Loucy (cell line): ENCODE measurements around the gene SERBP1.

Experiments
- H2AFZ ChIP-seq: fragments of 200-600 bp; sonication (generic); 2 replicates; pipeline ENCODE4 v1.6.0; 2016; ENCODE audit warnings: antibody characterized with exemption, mild to moderate bottlenecking, low read length, moderate library complexity
- H3F3A ChIP-seq: fragments of 200-600 bp; 2 replicates; pipeline ENCODE4 v1.6.0; 2016; ENCODE audit warnings: antibody characterized with exemption, low read depth, mild to moderate bottlenecking
- H3K27me3 ChIP-seq: fragments of 200-600 bp; sonication (generic); 2 replicates; pipeline ENCODE4 v1.6.1; 2014; ENCODE audit warnings: low read length, mild to moderate bottlenecking; ENCODE audit not compliant: insufficient read depth, poor library complexity, severe bottlenecking
- H3K36me3 ChIP-seq: fragments of 200-600 bp; sonication (generic); 2 replicates; pipeline ENCODE4 v1.6.1; 2016; ENCODE audit warnings: low read length; ENCODE audit not compliant: insufficient read depth
- H3K4me1 ChIP-seq: fragments of 200-600 bp; sonication (generic); 2 replicates; pipeline ENCODE4 v1.5.1; 2014; ENCODE audit warnings: low read length, mild to moderate bottlenecking; ENCODE audit not compliant: insufficient read depth, poor library complexity, severe bottlenecking
- H3K4me2 ChIP-seq: fragments of 200-600 bp; sonication (generic); 2 replicates; pipeline ENCODE4 v1.6.0; 2014; ENCODE audit warnings: antibody characterized with exemption, low read length, low read depth, mild to moderate bottlenecking; ENCODE audit not compliant: poor library complexity, severe bottlenecking
- H3K4me3 ChIP-seq: fragments of 200-600 bp; sonication (generic); 2 replicates; pipeline ENCODE4 v1.5.1; 2014; ENCODE audit warnings: low read length, mild to moderate bottlenecking, mixed read lengths; ENCODE audit not compliant: poor library complexity, severe bottlenecking
- H3K79me2 ChIP-seq: fragments of 200-600 bp; sonication (generic); 2 replicates; pipeline ENCODE4 v1.6.1; 2014; ENCODE audit warnings: low read length; ENCODE audit not compliant: insufficient read depth
- H3K9ac ChIP-seq: fragments of 200-600 bp; sonication (generic); 2 replicates; pipeline ENCODE4 v1.6.0; 2014; ENCODE audit warnings: mild to moderate bottlenecking, low read depth, low read length, moderate library complexity; ENCODE audit not compliant: poor library complexity, severe bottlenecking
- H3K9me2 ChIP-seq: fragments of 200-600 bp; sonication (generic); replicated peaks from 2 replicates; pipeline ENCODE4 v1.6.1; 2016; ENCODE audit warnings: low read depth, low read length, mixed read lengths
- H3K9me3 ChIP-seq: fragments of 200-600 bp; sonication (generic); 2 replicates; pipeline ENCODE4 v1.6.1; 2014; ENCODE audit warnings: mild to moderate bottlenecking, antibody characterized with exemption, low read length, low read depth; ENCODE audit not compliant: insufficient read depth
- H4K20me1 ChIP-seq: fragments of 200-600 bp; sonication (generic); 2 replicates; pipeline ENCODE4 v1.6.0; 2014; ENCODE audit warnings: antibody characterized with exemption, low read length, mild to moderate bottlenecking; ENCODE audit not compliant: insufficient read depth, poor library complexity, severe bottlenecking
- EZH2phosphoT487 ChIP-seq: fragments of 200-600 bp; IDR thresholded peaks from 2 replicates; pipeline ENCODE4 v1.6.1; 2018; ENCODE audit warnings: antibody characterized with exemption, mild to moderate bottlenecking, moderate library complexity, borderline replicate concordance
- TF ChIP-seq, protein P1 (sequence below): fragments of 200-600 bp; sonication (generic); conservative IDR thresholded peaks from 2 replicates; pipeline ENCODE4 v1.5.1; 2014; ENCODE audit warnings: mild to moderate bottlenecking, antibody characterized with exemption, low read length

SERBP1 gene

DNA sequence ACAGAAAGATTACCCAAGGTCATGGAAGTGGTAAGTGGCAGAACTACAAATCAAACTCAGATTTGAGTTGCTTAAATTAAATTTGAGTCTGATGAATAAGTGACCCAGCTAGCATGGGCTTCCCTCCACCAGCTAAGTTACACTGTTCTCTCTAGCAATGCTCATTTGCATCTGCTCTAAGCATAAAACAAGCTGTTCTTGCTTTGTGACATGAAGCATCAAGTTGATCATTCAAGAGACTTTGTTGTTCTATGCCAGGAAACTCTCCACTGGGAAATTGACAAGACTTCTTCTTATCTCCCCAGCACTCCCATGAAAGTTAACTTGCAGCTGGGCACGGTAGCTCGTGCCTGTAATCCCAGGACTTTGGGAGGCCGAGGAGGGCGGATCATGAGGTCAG lies 49.0 kb downstream of the SERBP1 start:
- no peak overlapping the region for H3K9ac ChIP-seq
- no peak overlapping the region for H3K4me3 ChIP-seq
- peaks cover 13% of the 10 kb centered on the region; the same call in 1 of the 2 replicates for H3K9me3 ChIP-seq
- no peaks in the 10 kb centered on the region for H3K9me2 ChIP-seq
- no peak for TF ChIP-seq EZH2phosphoT487
- TF ChIP-seq, protein P1, sequence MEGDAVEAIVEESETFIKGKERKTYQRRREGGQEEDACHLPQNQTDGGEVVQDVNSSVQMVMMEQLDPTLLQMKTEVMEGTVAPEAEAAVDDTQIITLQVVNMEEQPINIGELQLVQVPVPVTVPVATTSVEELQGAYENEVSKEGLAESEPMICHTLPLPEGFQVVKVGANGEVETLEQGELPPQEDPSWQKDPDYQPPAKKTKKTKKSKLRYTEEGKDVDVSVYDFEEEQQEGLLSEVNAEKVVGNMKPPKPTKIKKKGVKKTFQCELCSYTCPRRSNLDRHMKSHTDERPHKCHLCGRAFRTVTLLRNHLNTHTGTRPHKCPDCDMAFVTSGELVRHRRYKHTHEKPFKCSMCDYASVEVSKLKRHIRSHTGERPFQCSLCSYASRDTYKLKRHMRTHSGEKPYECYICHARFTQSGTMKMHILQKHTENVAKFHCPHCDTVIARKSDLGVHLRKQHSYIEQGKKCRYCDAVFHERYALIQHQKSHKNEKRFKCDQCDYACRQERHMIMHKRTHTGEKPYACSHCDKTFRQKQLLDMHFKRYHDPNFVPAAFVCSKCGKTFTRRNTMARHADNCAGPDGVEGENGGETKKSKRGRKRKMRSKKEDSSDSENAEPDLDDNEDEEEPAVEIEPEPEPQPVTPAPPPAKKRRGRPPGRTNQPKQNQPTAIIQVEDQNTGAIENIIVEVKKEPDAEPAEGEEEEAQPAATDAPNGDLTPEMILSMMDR = no peak
- no peaks in the 10 kb centered on the region for H3K79me2 ChIP-seq
- H3K4me1 ChIP-seq = peaks cover 13% of the 10 kb centered on the region
- H3F3A ChIP-seq = no peaks in the 10 kb centered on the region
- H3K27me3 ChIP-seq = no peaks in the 10 kb centered on the region
- no peaks in the 10 kb centered on the region for H3K36me3 ChIP-seq
- no peak overlapping the region for H3K4me2 ChIP-seq
- no peaks in the 10 kb centered on the region for H4K20me1 ChIP-seq
- no peak overlapping the region for H2AFZ ChIP-seq

DNA sequence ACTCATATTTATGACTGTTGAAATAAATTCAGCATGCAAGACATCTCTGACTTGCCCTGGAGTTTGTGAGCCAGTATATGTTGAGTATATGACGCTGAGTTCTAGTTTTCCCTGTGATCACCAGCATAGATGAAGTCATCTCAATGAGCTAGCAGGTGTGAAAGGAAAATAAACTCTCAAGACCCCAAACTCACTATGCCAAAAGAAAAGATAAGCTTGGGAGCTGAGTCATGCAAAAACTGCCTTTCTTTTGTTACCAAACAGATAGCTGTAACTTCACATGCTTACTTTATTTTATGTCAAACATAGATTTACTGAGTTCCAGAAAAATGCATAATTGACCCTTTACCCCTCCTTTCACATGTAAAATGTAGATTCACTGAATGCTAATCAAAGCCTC lies 52.9 kb downstream of the SERBP1 start:
- Histone ChIP-seq H3K9me2 (no peaks in the 10 kb centered on the region), H3F3A (no peaks in the 10 kb centered on the region), H3K36me3 (no peaks in the 10 kb centered on the region), H3K4me3 (no peak overlapping the region), H2AFZ (no peak overlapping the region), H3K9ac (no peak overlapping the region), H4K20me1 (no peaks in the 10 kb centered on the region), H3K27me3 (no peaks in the 10 kb centered on the region), H3K79me2 (no peaks in the 10 kb centered on the region), H3K9me3 (no peaks in the 10 kb centered on the region), H3K4me2 (no peak overlapping the region), H3K4me1 (peaks cover 15% of the 10 kb centered on the region)
- TF ChIP-seq EZH2phosphoT487 = no peak
- TF ChIP-seq, protein P1 = no peak

DNA sequence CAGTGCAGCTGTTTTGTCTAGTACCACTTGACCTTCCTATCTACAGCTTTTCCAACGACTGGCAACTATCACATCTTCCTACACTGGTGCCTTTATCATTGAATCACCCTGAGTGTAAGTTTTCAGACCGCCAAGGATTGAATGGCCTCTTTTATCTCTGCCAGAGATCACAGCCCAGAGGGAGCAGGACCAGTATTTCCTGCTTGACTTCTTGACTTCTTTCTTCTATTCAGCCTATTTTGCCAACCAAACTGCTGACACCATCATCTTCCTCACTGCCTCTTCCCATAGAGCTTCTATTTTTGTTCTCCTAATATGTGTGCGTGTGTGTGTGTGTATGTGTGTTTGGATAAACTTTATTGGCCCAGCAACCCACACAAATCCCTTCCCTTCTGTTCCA lies 53.8 kb downstream of the SERBP1 start:
- Histone ChIP-seq H3K4me1 (peaks cover 15% of the 10 kb centered on the region), H3K79me2 (no peaks in the 10 kb centered on the region), H3K4me2 (no peak overlapping the region), H4K20me1 (no peaks in the 10 kb centered on the region), H3K9ac (no peak overlapping the region), H3K9me3 (no peaks in the 10 kb centered on the region), H3K4me3 (no peak overlapping the region), H3K36me3 (no peaks in the 10 kb centered on the region), H3K27me3 (no peaks in the 10 kb centered on the region), H2AFZ (no peak overlapping the region), H3F3A (no peaks in the 10 kb centered on the region), H3K9me2 (no peaks in the 10 kb centered on the region)
- no peak for TF ChIP-seq EZH2phosphoT487
- TF ChIP-seq, protein P1 = no peak
